Activated naive CD4-positive, alpha-beta T cell treated with anti-CD3 and anti-CD28 coated beads, Interleukin-2, amount 10 ng/mL, durations not matched to agents 7 days and 5 days (primary cell): ENCODE data around the gene CEP152.

Experiments used
- CTCF ChIA-PET: fragments of 350-600 bp; sonication (Branson Sonifier 250); formaldehyde crosslinking; loops from one replicate; lab custom pipeline; 2021; ENCODE audit warnings: antibody characterized with exemption; lab: Charles Lee
- DNase-seq: peaks from one replicate; pipeline ENCODE4 v3.0.0-alpha.2; 2020
- H3K27ac Mint-ChIP-seq: one replicate; pipeline ENCODE4 v1.8.0; 2021; ENCODE audit warnings: mild to moderate bottlenecking, moderate library complexity, mixed read lengths
- H3K27me3 Mint-ChIP-seq: one replicate; pipeline ENCODE4 v1.8.0; 2021; ENCODE audit warnings: mild to moderate bottlenecking, mixed read lengths
- H3K36me3 Mint-ChIP-seq: one replicate; pipeline ENCODE4 v1.8.0; 2021; ENCODE audit warnings: mixed read lengths
- H3K4me1 Mint-ChIP-seq: one replicate; pipeline ENCODE4 v1.8.0; 2021; ENCODE audit warnings: mixed read lengths
- H3K4me3 Mint-ChIP-seq: one replicate; pipeline ENCODE4 v1.8.0; 2021; ENCODE audit warnings: mild to moderate bottlenecking, moderate library complexity, mixed read lengths
- H3K9me3 Mint-ChIP-seq: one replicate; pipeline ENCODE4 v1.8.0; 2021; ENCODE audit warnings: mixed read lengths

The CEP152 gene

DNA sequence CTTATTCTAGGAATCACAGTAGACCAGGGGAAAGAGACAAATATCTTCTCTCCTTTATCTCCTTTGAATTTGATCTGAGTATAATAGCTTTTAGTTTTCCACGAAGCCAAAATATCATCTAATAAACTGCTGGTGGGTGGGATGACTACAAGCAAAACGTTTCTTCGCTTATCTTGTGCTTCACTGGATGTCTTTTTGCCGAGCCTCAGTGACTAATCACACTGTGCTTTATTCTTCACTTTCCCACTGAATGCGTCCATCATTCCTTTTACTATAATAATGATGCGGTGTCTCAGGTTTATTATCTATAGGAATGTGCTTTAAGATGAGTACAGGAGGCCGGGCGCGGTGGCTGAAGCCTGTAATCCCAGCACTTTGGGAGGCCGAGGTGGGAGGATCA is 32.5 kb downstream of the CEP152 start:
- peaks cover 9% of the 10 kb centered on the region for H3K4me1 Mint-ChIP-seq
- CTCF ChIA-PET = no interaction called here
- H3K27ac Mint-ChIP-seq = no peak overlapping the region
- H3K27me3 Mint-ChIP-seq = no peaks in the 10 kb centered on the region
- DNase-seq = no peak
- H3K9me3 Mint-ChIP-seq = no peaks in the 10 kb centered on the region
- H3K4me3 Mint-ChIP-seq = no peak overlapping the region
- peaks cover 57% of the 10 kb centered on the region for H3K36me3 Mint-ChIP-seq

DNA sequence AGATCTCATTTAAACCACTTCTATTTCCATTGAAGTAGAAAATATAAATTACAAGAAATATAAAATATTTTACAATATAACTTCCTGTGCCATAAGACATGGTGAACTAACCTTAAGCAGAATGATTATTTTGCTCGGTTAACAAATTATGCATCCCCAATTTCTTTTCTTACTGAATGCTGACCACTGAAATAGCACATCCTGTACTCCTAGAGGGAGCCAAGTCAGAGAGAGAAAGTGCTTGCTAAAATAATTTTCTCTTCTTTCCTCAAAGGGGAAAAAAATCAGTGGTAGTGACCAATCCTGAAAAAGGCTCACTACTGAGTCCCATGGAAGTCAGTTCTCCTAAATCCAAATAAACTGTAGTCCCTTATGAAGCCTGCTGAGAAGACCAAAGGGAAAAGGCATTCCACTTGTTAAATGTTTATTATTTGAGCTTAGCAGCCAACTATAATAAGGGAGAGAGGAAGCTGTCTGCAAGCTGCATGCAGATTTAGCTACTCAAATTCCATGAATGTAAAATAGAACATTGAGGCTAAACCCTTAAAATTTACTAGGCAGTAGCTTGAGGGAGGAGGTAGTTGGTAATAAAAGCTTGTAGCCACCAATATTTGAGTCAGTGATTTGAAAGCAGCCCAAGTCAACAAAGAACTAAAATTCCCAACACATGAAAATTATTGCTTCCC is 33.1 kb downstream of the CEP152 start:
- H3K4me3 Mint-ChIP-seq = no peak overlapping the region
- CTCF ChIA-PET = no interaction called here
- DNase-seq = no peak
- peaks cover 9% of the 10 kb centered on the region for H3K4me1 Mint-ChIP-seq
- H3K27me3 Mint-ChIP-seq = no peaks in the 10 kb centered on the region
- peaks cover 59% of the 10 kb centered on the region for H3K36me3 Mint-ChIP-seq
- no peak overlapping the region for H3K27ac Mint-ChIP-seq
- no peaks in the 10 kb centered on the region for H3K9me3 Mint-ChIP-seq

- DNase-seq = no peak
- CTCF ChIA-PET = no interaction called here
- H3K4me1 Mint-ChIP-seq = no peaks in the 10 kb centered on the region
- no peak overlapping the region for H3K4me3 Mint-ChIP-seq
- H3K27ac Mint-ChIP-seq = no peak overlapping the region
- peaks cover 51% of the 10 kb centered on the region for H3K36me3 Mint-ChIP-seq
- H3K27me3 Mint-ChIP-seq = no peaks in the 10 kb centered on the region
- no peaks in the 10 kb centered on the region for H3K9me3 Mint-ChIP-seq
These were observed 35.3 kb downstream of the CEP152 start for GRCh38 chr15:48775546-48775945.

DNA sequence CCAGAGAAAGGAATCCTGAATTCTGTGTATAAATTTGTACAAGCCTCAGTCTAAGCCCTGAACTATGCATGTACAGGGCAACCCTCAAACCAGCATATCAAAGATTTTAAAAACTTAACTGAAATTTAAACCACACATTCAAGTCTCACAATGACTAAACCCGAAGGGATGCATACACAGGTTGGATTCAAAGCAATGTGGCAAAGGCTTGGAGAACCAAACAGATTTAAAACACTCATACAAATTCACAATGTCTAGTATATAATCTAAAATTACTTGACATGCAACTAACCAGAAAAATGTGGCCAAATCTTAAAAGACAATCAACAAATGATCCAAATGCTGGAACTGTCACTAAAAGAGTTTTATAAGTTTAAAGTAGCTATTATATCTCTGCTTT is 36.4 kb downstream of the CEP152 start:
- H3K4me1 Mint-ChIP-seq = no peaks in the 10 kb centered on the region
- CTCF ChIA-PET = no interaction called here
- H3K27ac Mint-ChIP-seq = no peak overlapping the region
- H3K9me3 Mint-ChIP-seq = no peaks in the 10 kb centered on the region
- peaks cover 53% of the 10 kb centered on the region for H3K36me3 Mint-ChIP-seq
- DNase-seq = no peak
- no peak overlapping the region for H3K4me3 Mint-ChIP-seq
- H3K27me3 Mint-ChIP-seq = no peaks in the 10 kb centered on the region

DNA sequence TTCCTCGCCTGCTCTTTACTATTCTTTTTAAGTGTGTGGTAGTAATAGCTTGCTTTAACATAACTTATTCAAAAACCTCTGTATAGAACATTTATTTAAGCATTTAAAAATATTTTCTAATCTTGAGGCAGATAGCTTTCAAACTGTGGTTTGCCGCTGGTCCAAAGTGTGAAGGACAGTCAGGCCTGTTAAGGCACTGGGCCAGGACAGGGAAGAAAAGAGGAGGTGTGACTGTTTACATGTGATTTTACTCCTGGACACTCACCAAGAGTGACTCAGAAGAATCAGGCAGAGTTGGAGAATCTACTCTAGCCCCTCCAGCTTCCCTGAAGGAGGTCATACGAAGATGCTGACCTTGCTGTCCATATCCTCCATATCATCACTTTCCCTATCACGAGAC is 44.7 kb downstream of the CEP152 start:
- Mint-ChIP-seq H3K27me3 (no peaks in the 10 kb centered on the region), H3K4me3 (no peak overlapping the region), H3K9me3 (no peaks in the 10 kb centered on the region), H3K4me1 (no peaks in the 10 kb centered on the region), H3K27ac (no peak overlapping the region), H3K36me3 (peaks cover 59% of the 10 kb centered on the region)
- DNase-seq = no peak
- CTCF ChIA-PET = interaction anchor here (0.6 kb wide), 1 partner anchor 1054 kb away, joined by 3 read pairs; no protein-coding TSS in a partner anchor

DNA sequence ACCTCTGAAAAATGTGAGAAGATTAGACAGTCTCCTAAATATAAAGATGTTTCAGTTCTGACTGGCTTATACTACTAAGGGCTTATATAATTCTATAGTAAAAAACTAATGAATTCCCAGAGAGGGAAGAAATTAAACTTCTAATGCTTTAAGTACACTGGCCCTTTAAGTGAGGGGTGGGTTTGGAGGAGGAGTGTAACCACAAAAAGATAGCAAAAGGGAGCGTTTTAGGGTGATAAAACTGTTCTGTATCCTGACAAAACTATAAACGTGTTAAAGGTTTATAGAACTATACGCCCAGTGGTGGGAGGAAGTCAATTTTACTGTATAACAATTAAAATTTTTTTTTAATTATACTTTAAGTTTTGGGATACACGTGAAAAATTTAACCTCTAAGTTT is 45.8 kb downstream of the CEP152 start:
- Mint-ChIP-seq H3K4me1 (no peaks in the 10 kb centered on the region), H3K27me3 (no peaks in the 10 kb centered on the region), H3K9me3 (no peaks in the 10 kb centered on the region), H3K27ac (no peak overlapping the region), H3K36me3 (peaks cover 51% of the 10 kb centered on the region), H3K4me3 (no peak overlapping the region)
- CTCF ChIA-PET = no interaction called here
- no peak for DNase-seq

- H3K9me3 Mint-ChIP-seq = no peaks in the 10 kb centered on the region
- no peak for DNase-seq
- no peaks in the 10 kb centered on the region for H3K27me3 Mint-ChIP-seq
- no peaks in the 10 kb centered on the region for H3K4me1 Mint-ChIP-seq
- no peak overlapping the region for H3K27ac Mint-ChIP-seq
- H3K36me3 Mint-ChIP-seq = peaks cover 37% of the 10 kb centered on the region
- CTCF ChIA-PET = no interaction called here
- H3K4me3 Mint-ChIP-seq = no peak overlapping the region
These were observed 49.3 kb downstream of the CEP152 start for GRCh38 chr15:48761393-48762158.

DNA sequence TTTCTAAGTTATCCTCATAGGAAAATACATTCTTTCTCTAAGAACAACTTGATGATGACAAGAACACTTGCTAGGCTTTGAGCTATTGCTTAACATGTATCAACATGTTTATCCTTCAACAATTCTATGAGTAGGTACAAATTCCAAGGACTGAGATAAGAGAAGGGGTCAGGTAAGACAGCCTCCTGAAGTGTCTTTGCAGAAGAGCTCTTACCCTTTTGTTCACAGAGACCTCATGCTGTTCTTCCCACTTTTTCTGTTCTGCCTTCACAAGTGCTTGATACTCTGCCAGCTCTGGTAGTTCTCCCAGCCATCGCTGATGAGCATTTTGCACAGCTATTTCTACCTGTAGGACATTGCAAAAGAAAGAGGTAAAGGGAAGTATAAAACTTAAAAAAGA is 50.9 kb downstream of the CEP152 start:
- Mint-ChIP-seq H3K36me3 (peaks cover 38% of the 10 kb centered on the region), H3K4me3 (no peak overlapping the region), H3K9me3 (no peaks in the 10 kb centered on the region), H3K27me3 (no peaks in the 10 kb centered on the region), H3K4me1 (no peaks in the 10 kb centered on the region), H3K27ac (no peak overlapping the region)
- no peak for DNase-seq
- CTCF ChIA-PET = no interaction called here

GRCh38 chr15:48757661-48758060 is 53.2 kb downstream of the CEP152 start:
- H3K27me3 Mint-ChIP-seq = no peaks in the 10 kb centered on the region
- H3K36me3 Mint-ChIP-seq = peaks cover 38% of the 10 kb centered on the region
- H3K9me3 Mint-ChIP-seq = no peaks in the 10 kb centered on the region
- H3K4me3 Mint-ChIP-seq = no peak overlapping the region
- CTCF ChIA-PET = no interaction called here
- H3K27ac Mint-ChIP-seq = no peak overlapping the region
- DNase-seq = no peak
- no peaks in the 10 kb centered on the region for H3K4me1 Mint-ChIP-seq

DNA sequence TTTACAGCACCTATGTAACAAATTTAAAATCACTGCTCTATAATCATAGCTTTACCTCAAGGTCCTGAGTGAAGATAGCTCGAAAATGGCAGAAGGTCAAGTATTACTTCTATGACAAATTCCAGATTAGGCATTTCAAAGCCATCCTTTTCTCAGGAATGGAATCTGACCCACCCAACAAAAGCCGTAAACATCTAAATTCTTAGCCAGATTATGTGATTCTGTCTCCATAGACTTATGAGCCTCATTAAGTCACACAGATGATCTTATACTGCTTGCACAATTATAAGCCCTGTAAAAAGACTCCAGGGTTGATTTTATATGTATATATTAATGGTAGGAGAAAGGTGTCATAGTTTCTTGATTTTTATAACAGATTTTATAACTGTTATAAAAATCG is 56.9 kb downstream of the CEP152 start:
- no peak overlapping the region for H3K27ac Mint-ChIP-seq
- CTCF ChIA-PET = interaction anchor here (0.5 to 0.6 kb wide), 2 partner anchors 28 to 1116 kb away, joined by 3 read pairs; no protein-coding TSS in a partner anchor

GRCh38 chr15:48751595-48751994 is 59.3 kb downstream of the CEP152 start:
- no peaks in the 10 kb centered on the region for H3K27me3 Mint-ChIP-seq
- CTCF ChIA-PET = no interaction called here
- H3K36me3 Mint-ChIP-seq = peaks cover 59% of the 10 kb centered on the region

More for the DNA sequence above, 56.9 kb downstream of the CEP152 start:
- DNase-seq = no peak
- Mint-ChIP-seq H3K9me3 (no peaks in the 10 kb centered on the region), H3K36me3 (peaks cover 51% of the 10 kb centered on the region), H3K4me1 (no peaks in the 10 kb centered on the region), H3K27me3 (no peaks in the 10 kb centered on the region), H3K4me3 (no peak overlapping the region)

GRCh38 chr15:48748535-48748934 is 62.3 kb downstream of the CEP152 start:
- peaks cover 55% of the 10 kb centered on the region for H3K36me3 Mint-ChIP-seq
- no peak overlapping the region for H3K27ac Mint-ChIP-seq
- H3K9me3 Mint-ChIP-seq = no peaks in the 10 kb centered on the region
- DNase-seq = no peak
- H3K27me3 Mint-ChIP-seq = no peaks in the 10 kb centered on the region
- no peaks in the 10 kb centered on the region for H3K4me1 Mint-ChIP-seq
- CTCF ChIA-PET = no interaction called here
- no peak overlapping the region for H3K4me3 Mint-ChIP-seq

More at GRCh38 chr15:48751595-48751994, 59.3 kb downstream of the CEP152 start:
- DNase-seq = no peak
- Mint-ChIP-seq H3K27ac (no peak overlapping the region), H3K9me3 (no peaks in the 10 kb centered on the region), H3K4me1 (no peaks in the 10 kb centered on the region), H3K4me3 (no peak overlapping the region)

DNA sequence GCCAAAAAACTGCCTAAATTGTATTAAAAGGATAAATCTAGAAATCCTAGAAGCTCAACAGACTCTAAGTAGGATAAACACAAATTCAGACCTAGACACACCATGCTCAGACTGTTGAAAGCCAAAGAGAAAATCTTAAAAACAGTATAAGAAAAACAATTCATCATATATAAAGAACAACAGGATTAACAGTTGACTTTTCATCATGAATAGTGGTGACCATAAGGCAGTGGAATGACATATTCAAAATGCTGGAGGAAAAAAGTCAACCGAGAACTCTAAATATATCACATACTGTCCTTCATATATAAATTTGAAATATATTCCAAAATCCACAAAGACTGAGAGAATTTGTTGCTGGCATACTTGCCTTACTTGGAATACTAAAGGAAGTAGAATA is 77.3 kb downstream of the CEP152 start:
- Mint-ChIP-seq H3K36me3 (peaks cover 61% of the 10 kb centered on the region), H3K4me1 (no peaks in the 10 kb centered on the region), H3K9me3 (peaks cover 2% of the 10 kb centered on the region), H3K27ac (no peak overlapping the region), H3K4me3 (no peak overlapping the region), H3K27me3 (no peaks in the 10 kb centered on the region)
- DNase-seq = no peak
- CTCF ChIA-PET = no interaction called here

DNA sequence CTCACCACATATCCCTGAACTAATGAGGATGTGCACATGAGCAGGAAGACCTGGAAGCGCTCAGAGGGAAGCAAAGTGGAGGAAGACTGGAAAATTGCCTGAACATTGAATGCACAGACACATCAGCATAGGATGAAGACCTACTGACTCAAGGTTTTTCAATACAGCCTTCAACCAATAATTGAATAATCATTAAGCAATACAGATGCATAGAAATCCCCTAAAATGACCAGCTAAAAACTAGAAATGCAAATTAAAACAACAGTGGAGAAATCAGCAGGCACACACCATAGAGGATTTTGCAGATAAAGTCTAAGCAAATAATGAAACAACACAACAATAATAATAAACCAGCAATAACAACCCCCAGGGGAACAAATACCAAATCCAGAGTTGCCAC is 80.4 kb downstream of the CEP152 start:
- CTCF ChIA-PET = no interaction called here
- no peaks in the 10 kb centered on the region for H3K27me3 Mint-ChIP-seq
- no peak overlapping the region for H3K4me3 Mint-ChIP-seq
- no peak overlapping the region for H3K27ac Mint-ChIP-seq
- DNase-seq = no peak
- no peaks in the 10 kb centered on the region for H3K4me1 Mint-ChIP-seq
- peaks cover 2% of the 10 kb centered on the region for H3K9me3 Mint-ChIP-seq
- H3K36me3 Mint-ChIP-seq = peaks cover 53% of the 10 kb centered on the region

- H3K9me3 Mint-ChIP-seq = no peaks in the 10 kb centered on the region
- peaks cover 30% of the 10 kb centered on the region for H3K36me3 Mint-ChIP-seq
- CTCF ChIA-PET = no interaction called here
- DNase-seq = no peak
- H3K4me3 Mint-ChIP-seq = no peak overlapping the region
- no peaks in the 10 kb centered on the region for H3K27me3 Mint-ChIP-seq
- H3K4me1 Mint-ChIP-seq = no peaks in the 10 kb centered on the region
- H3K27ac Mint-ChIP-seq = no peak overlapping the region
These were observed 86.9 kb downstream of the CEP152 start for GRCh38 chr15:48723969-48724368.
